GM19438 (cell line): ENCODE results near the gene KLF5.

Source experiments
- ATAC-seq: cut with Tn5 transposase; IDR thresholded peaks from one replicate; pipeline ENCODE4 v1.9.1; 2021; ENCODE audit warnings: low read depth; ENCODE audit not compliant: unreplicated experiment

Gene KLF5

GRCh38 chr13:73119612-73120011 lies 60.8 kb downstream of the KLF5 start:
- no peak for ATAC-seq
